GM12878 (cell line): ENCODE results near the gene MYT1. TPM values are rescaled to one million over a fixed set of nuclear protein-coding genes. Genes with fewer than 3 reads are reported as not detected.

Source experiments
- ATAC-seq: fragments of 200-7000 bp; cut with Tn5 transposase; 3 replicates; pipeline ENCODE4 v1.9.1; 2020; ENCODE audit warnings: mild to moderate bottlenecking, moderate library complexity
- BruUV-seq: library from RNA; stranded (reverse); fragments of 400-500 nt; replicated peaks from 2 replicates; lab custom pipeline; 2021; lab: Mats Ljungman, UMichigan
- CTCF ChIA-PET: fragments of 300-600 bp; sonication (Branson Sonifier 250); formaldehyde crosslinking; extraction: SDS; loops from one replicate; lab custom pipeline; 2021; ENCODE audit warnings: inconsistent platforms; lab: Yijun Ruan, JAX
- POLR2A ChIA-PET: fragments of 350-600 bp; formaldehyde crosslinking; extraction: SDS; loops from one replicate; lab custom pipeline; 2021; ENCODE audit warnings: inconsistent platforms; lab: Charles Lee
- RAD21 ChIA-PET: fragments of 300-600 bp; sonication (Branson Sonifier 250); formaldehyde crosslinking; loops from one replicate; lab custom pipeline; 2023; ENCODE audit warnings: antibody characterized with exemption; ENCODE audit not compliant: unreplicated experiment; lab: Charles Lee
- SMC1A ChIA-PET: fragments of 300-600 bp; sonication (Branson Sonifier 250); formaldehyde crosslinking; loops from one replicate; lab custom pipeline; 2023; ENCODE audit not compliant: unreplicated experiment, uncharacterized antibody; lab: Charles Lee
- DNase-seq: peaks from one replicate; pipeline ENCODE4 v3.0.0-alpha.2; 2011; ENCODE audit warnings: low read depth, low spot score
- FAIRE-seq: peaks from 3 replicates; lab custom pipeline; 2011; peaks lifted over from hg19 to GRCh38; lab: Jason Lieb, UNC
- H2AFZ ChIP-seq: 2 replicates; pipeline ENCODE4 v1.6.0; 2011; ENCODE audit warnings: low read depth, low read length, control low read depth; ENCODE audit not compliant: control insufficient read depth
- H3K27ac ChIP-seq: 2 replicates; pipeline ENCODE4 v1.5.1; 2011; ENCODE audit warnings: control low read depth; ENCODE audit not compliant: control insufficient read depth, insufficient read depth
- H3K27me3 ChIP-seq, 2 experiments: replicated peaks in 1 of 2; 2 replicates each; pipeline versions ENCODE4 v1.6.0 to v1.6.1; 2011; ENCODE audit warnings: low read length in 1 of 2; ENCODE audit not compliant: control insufficient read depth in 2 of 2, insufficient read depth in 2 of 2
- H3K36me3 ChIP-seq, 2 experiments: 2 replicates each; pipeline ENCODE4 v1.5.1; 2011; ENCODE audit warnings: low read length in 1 of 2; ENCODE audit not compliant: control insufficient read depth in 2 of 2, insufficient read depth in 2 of 2
- H3K4me1 ChIP-seq: 2 replicates; pipeline ENCODE4 v1.6.1; 2011; ENCODE audit warnings: mild to moderate bottlenecking, low read length, moderate library complexity, mixed read lengths; ENCODE audit not compliant: control insufficient read depth, insufficient read depth
- H3K4me2 ChIP-seq: 2 replicates; pipeline ENCODE4 v1.6.0; 2011; ENCODE audit warnings: control low read depth; ENCODE audit not compliant: control insufficient read depth, insufficient read depth
- H3K4me3 ChIP-seq: fragments of 200-600 bp; sonication (generic); 2 replicates; pipeline ENCODE4 v1.5.1; 2016
- H3K79me2 ChIP-seq: 2 replicates; pipeline ENCODE4 v1.6.0; 2011; ENCODE audit warnings: low read length; ENCODE audit not compliant: control insufficient read depth, insufficient read depth
- H3K9ac ChIP-seq: 2 replicates; pipeline ENCODE4 v1.8.0; 2011; ENCODE audit warnings: low read length, control low read depth, mixed read lengths; ENCODE audit not compliant: control insufficient read depth, insufficient read depth
- H3K9me3 ChIP-seq: replicated peaks from 3 replicates; pipeline ENCODE4 v1.5.1; 2011; ENCODE audit warnings: mild to moderate bottlenecking, low read length; ENCODE audit not compliant: control insufficient read depth, insufficient read depth
- H4K20me1 ChIP-seq: 2 replicates; pipeline ENCODE4 v1.6.0; 2011; ENCODE audit not compliant: control insufficient read depth, insufficient read depth
- CBFB ChIP-seq: IDR thresholded peaks from 2 replicates; pipeline ENCODE4 v1.6.1; 2016; ENCODE audit warnings: antibody characterized with exemption, low read depth
- FOXM1 ChIP-seq: IDR thresholded peaks from 2 replicates; pipeline ENCODE4 v1.6.1; 2012; ENCODE audit warnings: low read depth, mild to moderate bottlenecking, inconsistent platforms, low read length, moderate library complexity
- IRF5 ChIP-seq: fragments of 450-650 bp; IDR thresholded peaks from 2 replicates; pipeline ENCODE4 v1.6.1; 2017; ENCODE audit warnings: borderline replicate concordance
- KDM1A ChIP-seq: fragments of 200-600 bp; sonication (generic); IDR thresholded peaks from 2 replicates; pipeline ENCODE4 v1.6.1; 2016; ENCODE audit warnings: borderline replicate concordance
- PAX8 ChIP-seq: fragments of 450-650 bp; IDR thresholded peaks from 2 replicates; pipeline ENCODE4 v1.6.1; 2017; ENCODE audit warnings: mild to moderate bottlenecking, moderate library complexity
- SIN3A ChIP-seq: IDR thresholded peaks from 2 replicates; pipeline ENCODE4 v1.6.1; 2012; ENCODE audit warnings: low read depth, low read length, improper control_type of control experiment
- STAT1 ChIP-seq: fragments of 450-650 bp; conservative IDR thresholded peaks from 2 replicates; pipeline ENCODE4 v1.6.1; 2014; ENCODE audit warnings: antibody characterized with exemption, mild to moderate bottlenecking
- ZBED1 ChIP-seq: IDR thresholded peaks from 2 replicates; pipeline ENCODE4 v1.6.1; 2016; ENCODE audit warnings: borderline replicate concordance
- ZNF274 ChIP-seq: IDR thresholded peaks from one replicate; pipeline ENCODE4 v1.8.0; 2011; ENCODE audit not compliant: insufficient read length, insufficient read depth
- WGBS: methylation state at CpG from one replicate; pipeline ENCODE4 v1.1.6; 2016; ENCODE audit warnings: low lambda C conversion rate; ENCODE audit not compliant: insufficient replicate concordance, insufficient coverage; ENCODE audit errors: missing lambda C conversion rate; 5-methylcytosine and 5-hydroxymethylcytosine counted together
- in situ Hi-C: fragments of 300-500 bp; cut with MboI; formaldehyde crosslinking; loops from 9 replicates; pipeline ENCODE4 v1.14.3; 2018; ENCODE audit warnings: mixed read lengths
- intact Hi-C: fragments of 100-400 bp; cut with micrococcal nuclease; formaldehyde crosslinking; loops from one replicate; pipeline ENCODE4 v1.14.2; 2022; ENCODE audit not compliant: unreplicated experiment
- polyA plus RNA-seq, 11 experiments: library from polyadenylated mRNA; depleted of rRNA in 4 of 11; unstranded in 6 of 11; stranded (reverse) in 5 of 11; fragments of >200 nt; fragmentation: Nextera tagmentation in 4 of 11; fragmentation: Illumina TruSeq in 1 of 11; extraction: Ambion mirVana in 4 of 11; extraction: Trizol in 1 of 11; gene quantifications; 1 replicate in 1 of 11; 2 replicates in 10 of 11; pipeline versions ENCODE4 v1.2.1 to v1.2.3, GENCODE V29; 2011 to 2016; ENCODE audit warnings: inconsistent platforms in 2 of 11, missing spikeins in 2 of 11, low read depth in 1 of 11
- total RNA-seq, 4 experiments: library from RNA; depleted of rRNA in 3 of 4; stranded (reverse); fragments of >200 nt in 3 of 4; fragmentation: Illumina TruSeq in 1 of 4; extraction: Trizol in 1 of 4; gene quantifications; 2 replicates each; pipeline versions ENCODE4 v1.2.1 to v1.2.3, GENCODE V29; 2013 to 2021

MYT1 gene
- total and polyA plus RNA-seq, 10 of the 15 experiments (the other 5 are each of a cell fraction or from before 2014, with no cell fraction given) = 0.01 to 0.10 TPM; not detected in 8

GRCh38 chr20:64220891-64221527 lies 56.8 kb downstream of the MYT1 start (continued):
- TF ChIP-seq IRF5 (no peak), ZBED1 (no peak), FOXM1 (no peak), PAX8 (no peak), SIN3A (no peak)
- TF ChIP-seq, all 136 proteins: peak for 0

- H3K9ac ChIP-seq = no peak overlapping the region
- in situ Hi-C loops = no loop called here
- no peak overlapping the region for H3K27ac ChIP-seq
- 11% methylated on average over 5 of the region's 5 CpGs for WGBS
- RAD21 ChIA-PET = interaction anchor here (1.6 kb wide), 1 partner anchor 23 kb away, joined by 3 read pairs; no protein-coding TSS in a partner anchor
- H3K9me3 ChIP-seq = no peaks in the 10 kb centered on the region
- FAIRE-seq (no peak), DNase-seq (no peak), ATAC-seq (no peak)
- TF ChIP-seq STAT1 = no peak
- no peak for TF ChIP-seq KDM1A
- no peak for TF ChIP-seq CBFB
- TF ChIP-seq ZNF274 = no peak
- CTCF ChIA-PET = interaction anchor here (1.1 to 1.3 kb wide), 2 partner anchors 25 to 64 kb away, joined by 3 to 4 read pairs; no protein-coding TSS in a partner anchor
- no peaks in the 10 kb centered on the region for H3K79me2 ChIP-seq
- no TSS peak for BruUV-seq
- SMC1A ChIA-PET = no interaction called here
- H2AFZ ChIP-seq = no peak overlapping the region
- no peaks in the 10 kb centered on the region for H3K36me3 ChIP-seq
- peaks cover 0 to 6% of the 10 kb centered on the region in 2 experiments; a peak in 2 of 4 replicates for H3K27me3 ChIP-seq
- no peak overlapping the region for H3K4me3 ChIP-seq
- no peak overlapping the region for H3K4me2 ChIP-seq
- H4K20me1 ChIP-seq = no peaks in the 10 kb centered on the region
- H3K4me1 ChIP-seq = no peaks in the 10 kb centered on the region
- intact Hi-C loops = no loop called here
- POLR2A ChIA-PET = no interaction called here
These were observed 58.1 kb downstream of the MYT1 start for GRCh38 chr20:64222291-64222735.
